Left kidney (tissue), 1 donor: ENCODE data around the gene ZNF212. TPM values are rescaled to one million over a fixed set of nuclear protein-coding genes. Genes with fewer than 3 reads are reported as not detected.

Experiments
- polyA plus RNA-seq: library from polyadenylated mRNA; unstranded; fragments of 120-200 nt; gene quantifications from one replicate; pipeline ENCODE4 v1.2.1, GENCODE V29; 2013; ENCODE audit not compliant: insufficient read length

The ZNF212 gene
- polyA plus RNA-seq, 1 donor = 17.1 TPM

Other genes with a start within 250 kb of the ZNF212 start
- gene PDIA4, start 211.1 kb upstream of the ZNF212 start, polyA plus RNA-seq = 175 TPM
- 9.3 TPM for gene ZNF786, start 148.9 kb upstream of the ZNF212 start, polyA plus RNA-seq
- 8.6 TPM for gene ZNF425, start 113.3 kb upstream of the ZNF212 start, polyA plus RNA-seq
- gene ZNF398, start 92.2 kb upstream of the ZNF212 start, polyA plus RNA-seq = 15.6 TPM
- 25.2 TPM for gene ZNF282, start 44.1 kb upstream of the ZNF212 start, polyA plus RNA-seq
- gene ZNF783, start 22.5 kb downstream of the ZNF212 start, polyA plus RNA-seq = 17.0 TPM
- gene ZNF777, start 221.4 kb downstream of the ZNF212 start, polyA plus RNA-seq = 12.7 TPM